Measurements from ENCODE around the gene ARF1. TPM values are rescaled to one million over a fixed set of nuclear protein-coding genes. Genes with fewer than 3 reads are reported as not detected.

The ARF1 gene
- total RNA-seq, 1 donor from 2014 or later: 288 TPM

- peak; percentile 74 for DNase-seq (ENCODE audit: extremely low spot score, unreplicated experiment)
- peak overlapping the region; percentile 74 for H3K4me3 Mint-ChIP-seq
- H3K9me3 Mint-ChIP-seq: peaks cover 5% of the 10 kb centered on the region
- no peaks in the 10 kb centered on the region for H3K4me1 Mint-ChIP-seq (ENCODE audit: unreplicated experiment)
- no peak for TF ChIP-seq CTCF (conservative IDR thresholded peaks at IDR 0.05)
- peak overlapping the region; percentile 46 for H3K27ac Mint-ChIP-seq
- H3K27me3 Mint-ChIP-seq: peaks cover 52% of the 10 kb centered on the region
- H3K36me3 Mint-ChIP-seq: no peaks in the 10 kb centered on the region
These were observed 44.8 kb upstream of the ARF1 start for GRCh38 chr1:228037401-228038386.

GRCh38 chr1:228038387-228039005 is 44.0 kb upstream of the ARF1 start:
- H3K27ac Mint-ChIP-seq: no peak overlapping the region
- no peaks in the 10 kb centered on the region for H3K36me3 Mint-ChIP-seq
- no peak for TF ChIP-seq CTCF (conservative IDR thresholded peaks at IDR 0.05)
- no peaks in the 10 kb centered on the region for H3K4me1 Mint-ChIP-seq (ENCODE audit: unreplicated experiment)
- peaks cover 44% of the 10 kb centered on the region for H3K27me3 Mint-ChIP-seq
- peaks cover under 1% of the 10 kb centered on the region for H3K9me3 Mint-ChIP-seq
- peak; percentile 66 for DNase-seq (ENCODE audit: extremely low spot score, unreplicated experiment)
- H3K4me3 Mint-ChIP-seq: no peak overlapping the region

- Mint-ChIP-seq H3K27me3 (peaks cover 43% of the 10 kb centered on the region), H3K4me3 (no peak overlapping the region), H3K27ac (no peak overlapping the region), H3K9me3 (no peaks in the 10 kb centered on the region), H3K4me1 (ENCODE audit: unreplicated experiment) (no peaks in the 10 kb centered on the region), H3K36me3 (no peaks in the 10 kb centered on the region)
- TF ChIP-seq CTCF (conservative IDR thresholded peaks at IDR 0.05): no peak
- peak; percentile 56 for DNase-seq (ENCODE audit: extremely low spot score, unreplicated experiment)
These were observed 43.3 kb upstream of the ARF1 start for GRCh38 chr1:228039006-228039903.

GRCh38 chr1:228039986-228040385 is 42.5 kb upstream of the ARF1 start:
- no peak overlapping the region for H3K4me3 Mint-ChIP-seq
- H3K36me3 Mint-ChIP-seq: no peaks in the 10 kb centered on the region
- peaks cover 41% of the 10 kb centered on the region for H3K27me3 Mint-ChIP-seq
- peak; percentile 67 for DNase-seq (ENCODE audit: extremely low spot score, unreplicated experiment)
- TF ChIP-seq CTCF (conservative IDR thresholded peaks at IDR 0.05): no peak
- no peaks in the 10 kb centered on the region for H3K9me3 Mint-ChIP-seq
- no peaks in the 10 kb centered on the region for H3K4me1 Mint-ChIP-seq (ENCODE audit: unreplicated experiment)
- no peak overlapping the region for H3K27ac Mint-ChIP-seq

GRCh38 chr1:228041316-228041715 is 41.2 kb upstream of the ARF1 start:
- Mint-ChIP-seq H3K9me3 (no peaks in the 10 kb centered on the region), H3K27me3 (peaks cover 33% of the 10 kb centered on the region), H3K4me3 (no peak overlapping the region), H3K4me1 (ENCODE audit: unreplicated experiment) (no peaks in the 10 kb centered on the region), H3K27ac (no peak overlapping the region), H3K36me3 (no peaks in the 10 kb centered on the region)
- TF ChIP-seq CTCF (conservative IDR thresholded peaks at IDR 0.05): no peak
- DNase-seq (ENCODE audit: extremely low spot score, unreplicated experiment): no peak
